GM21717 (cell line): Measurements from ENCODE around the gene FERMT3.
A peak's percentile ranks its signal among the peaks of the same experiment; 100 is the strongest.

ENCODE experiments used
- ATAC-seq: cut with Tn5 transposase; IDR thresholded peaks from one replicate; pipeline ENCODE4 v1.9.1; 2021; ENCODE audit warnings: mild to moderate bottlenecking, moderate library complexity; ENCODE audit not compliant: unreplicated experiment

Gene FERMT3

GRCh38 chr11:64262271-64263002 is 55.9 kb downstream of the FERMT3 start:
- ATAC-seq = no peak

- ATAC-seq = no peak
These were observed 56.8 kb downstream of the FERMT3 start for GRCh38 chr11:64263021-64263946.

- ATAC-seq = no peak
These were observed 57.4 kb downstream of the FERMT3 start for GRCh38 chr11:64263947-64264317.

GRCh38 chr11:64264371-64264852 is 57.9 kb downstream of the FERMT3 start:
- no peak for ATAC-seq

- ATAC-seq = no peak
These were observed 58.9 kb downstream of the FERMT3 start for GRCh38 chr11:64265176-64266160.

GRCh38 chr11:64266339-64266738 is 59.8 kb downstream of the FERMT3 start:
- no peak for ATAC-seq

GRCh38 chr11:64267207-64267945 is 60.9 kb downstream of the FERMT3 start:
- no peak for ATAC-seq

GRCh38 chr11:64268025-64268892 is 61.7 kb downstream of the FERMT3 start:
- ATAC-seq = no peak

- peak; percentile 16 for ATAC-seq
These were observed 62.5 kb downstream of the FERMT3 start for GRCh38 chr11:64268893-64269539.

- ATAC-seq = peak; percentile 55
These were observed 63.2 kb downstream of the FERMT3 start for GRCh38 chr11:64269540-64270220.
